Sigmoid colon (tissue), 7 donors: ENCODE results near the gene SLC25A25. TPM values are rescaled to one million over a fixed set of nuclear protein-coding genes. Genes with fewer than 3 reads are reported as not detected.

Experiments
- DNase-seq: peaks from one replicate; pipeline ENCODE4 v3.0.0-alpha.2; 2019
- H3K27ac ChIP-seq, 4 donors: fragments of 200-600 bp; sonication (generic); one replicate each; pipeline ENCODE4 v1.5.1; 2016 to 2019; ENCODE audit warnings: mild to moderate bottlenecking in 1 of 4
- H3K27me3 ChIP-seq, 3 donors: fragments of 200-600 bp; sonication (generic); one replicate each; pipeline ENCODE4 v1.5.1; 2019; ENCODE audit warnings: mild to moderate bottlenecking in 1 of 3
- H3K36me3 ChIP-seq, 4 donors: fragments of 200-600 bp; sonication (generic); one replicate each; pipeline ENCODE4 v1.5.1; 2016 to 2019
- H3K4me1 ChIP-seq, 4 donors: fragments of 200-600 bp; sonication (generic); one replicate each; pipeline ENCODE4 v1.5.1; 2017 to 2019
- H3K4me3 ChIP-seq, 4 donors: fragments of 200-600 bp; sonication (generic); one replicate each; pipeline ENCODE4 v1.5.1; 2017 to 2019; ENCODE audit warnings: mild to moderate bottlenecking in 2 of 4, moderate library complexity in 1 of 4
- H3K9me3 ChIP-seq, 4 donors: fragments of 200-600 bp in 3 of 4; sonication (generic) in 3 of 4; one replicate each; pipeline versions ENCODE4 v1.5.1 to v1.6.1; 2013 to 2019
- CTCF ChIP-seq, 4 experiments: fragments of 450-650 bp in 3 of 4; fragments of 200-600 bp in 1 of 4; IDR thresholded peaks; one replicate each; pipeline ENCODE4 v1.5.1; 2016 to 2019; ENCODE audit warnings: antibody characterized with exemption in 4 of 4, mild to moderate bottlenecking in 3 of 4, moderate library complexity in 2 of 4
- EP300 ChIP-seq, 4 donors: sonication (generic); formaldehyde crosslinking; IDR thresholded peaks; one replicate each; pipeline ENCODE4 v1.6.1; 2017; ENCODE audit warnings: antibody characterized with exemption in 4 of 4
- POLR2A ChIP-seq, 2 donors: fragments of 450-650 bp; IDR thresholded peaks; one replicate each; pipeline ENCODE4 v1.6.1; 2016; ENCODE audit warnings: antibody characterized with exemption in 2 of 2, mild to moderate bottlenecking in 2 of 2, moderate library complexity in 2 of 2
- POLR2AphosphoS5 ChIP-seq, 4 donors: sonication (generic); formaldehyde crosslinking; IDR thresholded peaks; one replicate each; pipeline ENCODE4 v1.6.1; 2017; ENCODE audit warnings: antibody characterized with exemption in 4 of 4
- WGBS, 2 donors: extraction: QIAGEN DNeasy Blood & Tissue Kit; methylation state at CpG; one replicate each; pipeline ENCODE4 v1.1.7; 2013; 5-methylcytosine and 5-hydroxymethylcytosine counted together
- intact Hi-C: fragments of 100-400 bp; cut with DNase I; formaldehyde crosslinking; loops from one replicate; pipeline ENCODE4 v1.15.1; 2023
- polyA plus RNA-seq, 3 donors: library from polyadenylated mRNA; stranded (reverse); fragments of 200-250 nt; gene quantifications; one replicate each; pipeline ENCODE4 v1.2.3, GENCODE V29; 2013
- total RNA-seq, 4 donors: library from RNA; depleted of rRNA; stranded (reverse); fragments of >200 nt; gene quantifications; one replicate each; pipeline ENCODE4 v1.1.0, GENCODE V29; 2016
- donor health status: healthy with polysubstance abuse.
- donor health status: Bipolar disorder and iron deficiency.
- donor health status: healthy.

The SLC25A25 gene
- total and polyA plus RNA-seq, 7 donors: 10.2 to 77.2 (median 16.6) TPM

- WGBS, 2 donors: 87 to 90% methylated on average over 13 of the region's 13 CpGs
- peaks cover 32 to 63% (median 48%) of the 10 kb centered on the region in 4 donors for H3K36me3 ChIP-seq
- H3K27ac ChIP-seq: peak overlapping the region in 1 of 4 donors; percentile 1
- DNase-seq: no peak
- H3K9me3 ChIP-seq: no peaks in the 10 kb centered on the region
- no peak for TF ChIP-seq POLR2AphosphoS5 (IDR thresholded peaks at IDR 0.05)
- no peak for TF ChIP-seq CTCF (IDR thresholded peaks at IDR 0.05)
- no peak for TF ChIP-seq EP300 (IDR thresholded peaks at IDR 0.05)
- peaks cover 0 to 46% (median 39%) of the 10 kb centered on the region in 4 donors for H3K4me1 ChIP-seq
- no peak overlapping the region for H3K4me3 ChIP-seq
- intact Hi-C loops: no loop called here
- H3K27me3 ChIP-seq: no peaks in the 10 kb centered on the region
Observed at GRCh38 chr9:128102196-128102595, 34.2 kb downstream of the SLC25A25 start.

GRCh38 chr9:128102861-128103588, 35.0 kb downstream of the SLC25A25 start:
- H3K4me1 ChIP-seq: peaks cover 0 to 38% (median 31%) of the 10 kb centered on the region in 4 donors
- WGBS, 2 donors: 87 to 88% methylated on average over 23 of the region's 23 CpGs

GRCh38 chr9:128103589-128103962, 35.5 kb downstream of the SLC25A25 start:
- intact Hi-C loops: no loop called here

More at GRCh38 chr9:128102861-128103588, 35.0 kb downstream of the SLC25A25 start:
- TF ChIP-seq EP300 (IDR thresholded peaks at IDR 0.05): no peak
- intact Hi-C loops: no loop called here
- Histone ChIP-seq H3K36me3 (peaks cover 40 to 71% (median 56%) of the 10 kb centered on the region in 4 donors), H3K27me3 (no peaks in the 10 kb centered on the region), H3K4me3 (no peak overlapping the region), H3K9me3 (no peaks in the 10 kb centered on the region), H3K27ac (peak overlapping the region in 1 of 4 donors; percentile 25)
- no peak for DNase-seq

GRCh38 chr9:128104171-128104618, 36.2 kb downstream of the SLC25A25 start:
- peaks cover 0 to 27% (median 22%) of the 10 kb centered on the region in 4 donors for H3K4me1 ChIP-seq
- TF ChIP-seq POLR2AphosphoS5 (IDR thresholded peaks at IDR 0.05) (no peak), CTCF (IDR thresholded peaks at IDR 0.05) (no peak), EP300 (IDR thresholded peaks at IDR 0.05) (no peak), POLR2A (IDR thresholded peaks at IDR 0.05) (no peak)
- H3K27ac ChIP-seq: peak overlapping the region in 1 of 4 donors; percentile 8
- H3K4me3 ChIP-seq: no peak overlapping the region
- intact Hi-C loops: no loop called here
- H3K27me3 ChIP-seq: no peaks in the 10 kb centered on the region
- H3K9me3 ChIP-seq: no peaks in the 10 kb centered on the region
- 19 to 60% methylated on average over 6 of the region's 6 CpGs for WGBS, 2 donors
- peaks cover 41 to 83% (median 62%) of the 10 kb centered on the region in 4 donors for H3K36me3 ChIP-seq
- no peak for DNase-seq

More at GRCh38 chr9:128103589-128103962, 35.5 kb downstream of the SLC25A25 start:
- H3K36me3 ChIP-seq: peaks cover 41 to 77% (median 61%) of the 10 kb centered on the region in 4 donors
- no peak for TF ChIP-seq POLR2AphosphoS5 (IDR thresholded peaks at IDR 0.05)
- TF ChIP-seq CTCF (IDR thresholded peaks at IDR 0.05): peak in 1 of 4 experiments; percentile 5
- no peak for TF ChIP-seq POLR2A (IDR thresholded peaks at IDR 0.05)
- no peak overlapping the region for H3K27ac ChIP-seq
- WGBS, 2 donors: 39 to 46% methylated on average over 8 of the region's 8 CpGs
- peaks cover 0 to 33% (median 27%) of the 10 kb centered on the region in 4 donors for H3K4me1 ChIP-seq
- H3K4me3 ChIP-seq: no peak overlapping the region
- H3K9me3 ChIP-seq: no peaks in the 10 kb centered on the region
- no peaks in the 10 kb centered on the region for H3K27me3 ChIP-seq
- DNase-seq: no peak

- TF ChIP-seq CTCF (IDR thresholded peaks at IDR 0.05): no peak
- no peak for TF ChIP-seq POLR2AphosphoS5 (IDR thresholded peaks at IDR 0.05)
- TF ChIP-seq EP300 (IDR thresholded peaks at IDR 0.05): no peak
- no peak for TF ChIP-seq POLR2A (IDR thresholded peaks at IDR 0.05)
- no peak overlapping the region for H3K27ac ChIP-seq
- peaks cover 0 to 12% (median 7%) of the 10 kb centered on the region in 4 donors for H3K4me1 ChIP-seq
- intact Hi-C loops: no loop called here
- H3K27me3 ChIP-seq: no peaks in the 10 kb centered on the region
- H3K9me3 ChIP-seq: no peaks in the 10 kb centered on the region
- 71 to 89% methylated on average over 21 of the region's 21 CpGs for WGBS, 2 donors
- no peak overlapping the region for H3K4me3 ChIP-seq
- peaks cover 41 to 85% (median 62%) of the 10 kb centered on the region in 4 donors for H3K36me3 ChIP-seq
- DNase-seq: no peak
Observed at GRCh38 chr9:128105538-128106175, 37.6 kb downstream of the SLC25A25 start.
